ENCODE measurements around the gene CEP89.
"Not testable (repeated sequence)": the region's sequence is repeated elsewhere in the genome, so short reads cannot be mapped to it uniquely, and the experiment has no call there.

Gene CEP89

GRCh38 chr19:32966750-32967149 is 5.0 kb downstream of the CEP89 start:
- DNase-seq (ENCODE audit: low read depth), result no peak

DNA sequence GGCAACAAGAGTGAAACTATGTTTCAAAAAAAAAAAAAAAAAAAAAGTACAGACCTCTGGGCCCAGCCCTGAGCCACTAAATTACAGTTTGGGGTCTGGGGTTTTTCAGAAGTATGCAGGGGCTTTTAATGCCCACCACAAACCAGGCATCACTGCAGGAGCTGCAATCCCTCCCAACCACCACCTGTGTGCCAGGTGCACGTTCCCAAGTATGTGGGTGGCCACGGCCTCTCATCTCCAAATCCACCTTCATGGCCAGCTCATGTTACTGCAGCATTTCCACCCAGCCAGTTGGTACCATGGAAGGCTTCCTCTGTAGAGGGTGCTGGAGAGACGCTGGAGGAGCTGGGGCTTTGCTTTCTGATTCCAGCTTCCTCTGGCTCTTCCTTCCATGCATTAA is 26.5 kb downstream of the CEP89 start:
- no peak for DNase-seq (ENCODE audit: low read depth)

- DNase-seq (ENCODE audit: low read depth), result not testable (repeated sequence)
Observed at GRCh38 chr19:32941273-32941672, 30.5 kb downstream of the CEP89 start.

DNA sequence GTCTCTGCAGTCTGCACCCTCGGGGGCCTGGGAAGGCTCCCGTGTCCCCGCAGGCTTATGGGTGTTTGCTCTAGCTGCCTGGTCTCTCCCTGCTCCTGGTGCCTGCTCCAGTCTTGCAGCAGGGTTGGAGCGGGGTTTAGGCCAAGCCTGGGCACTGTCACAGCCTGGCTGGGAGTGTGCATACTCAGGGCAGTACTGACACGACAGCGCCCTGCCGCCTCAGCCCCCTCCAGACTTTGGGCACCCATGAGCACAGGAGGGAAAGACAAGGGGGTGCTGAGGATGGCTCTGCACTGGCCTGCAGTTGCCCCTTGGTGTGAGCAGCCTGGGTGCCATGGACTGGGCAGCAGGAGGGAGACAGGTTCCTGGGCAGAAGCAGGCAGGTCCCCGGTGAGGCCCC is 35.7 kb downstream of the CEP89 start:
- DNase-seq (ENCODE audit: low read depth), result no peak

DNA sequence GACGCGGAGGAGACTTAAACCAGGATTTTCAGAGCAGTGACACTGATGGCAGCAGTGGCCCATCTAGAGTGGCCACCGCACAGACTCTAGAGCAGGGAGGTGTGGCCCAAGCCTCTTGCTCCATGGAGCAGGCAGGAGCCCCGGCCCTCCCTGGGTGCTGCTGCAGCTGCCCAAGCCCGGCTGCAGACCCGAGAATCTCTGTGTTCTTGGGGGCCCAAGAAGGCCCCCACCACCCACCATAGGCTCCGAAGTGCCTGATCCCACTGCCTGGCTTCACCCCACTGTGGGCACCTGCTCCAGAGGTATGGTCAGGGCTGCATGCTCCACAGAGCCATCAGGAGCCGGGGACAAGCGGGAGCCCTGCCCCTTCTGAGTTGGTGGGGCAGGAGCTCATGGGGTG is 36.1 kb downstream of the CEP89 start:
- DNase-seq (ENCODE audit: low read depth), result no peak

DNA sequence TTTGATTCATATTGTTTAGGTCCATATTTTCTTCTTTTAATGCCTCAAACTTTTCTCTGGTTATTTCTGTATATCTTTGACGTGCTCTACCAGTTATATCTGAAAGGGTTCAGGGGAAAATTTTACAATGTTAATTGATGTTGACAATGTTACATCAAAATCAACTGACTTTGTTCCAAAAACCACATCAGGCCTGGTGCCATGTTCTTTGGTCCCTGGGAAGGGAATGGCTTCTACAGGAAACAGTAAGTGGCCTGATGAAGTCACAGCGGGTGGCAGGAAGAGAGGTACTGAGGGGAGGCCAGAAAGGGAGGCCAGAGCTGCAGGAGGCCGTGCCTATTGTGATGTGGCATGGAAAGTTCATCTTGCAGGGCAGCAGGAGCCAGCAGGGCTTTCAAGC is 38.2 kb downstream of the CEP89 start:
- DNase-seq (ENCODE audit: low read depth), result no peak

GRCh38 chr19:32930567-32930966 is 41.2 kb downstream of the CEP89 start:
- DNase-seq (ENCODE audit: low read depth), result no peak

DNA sequence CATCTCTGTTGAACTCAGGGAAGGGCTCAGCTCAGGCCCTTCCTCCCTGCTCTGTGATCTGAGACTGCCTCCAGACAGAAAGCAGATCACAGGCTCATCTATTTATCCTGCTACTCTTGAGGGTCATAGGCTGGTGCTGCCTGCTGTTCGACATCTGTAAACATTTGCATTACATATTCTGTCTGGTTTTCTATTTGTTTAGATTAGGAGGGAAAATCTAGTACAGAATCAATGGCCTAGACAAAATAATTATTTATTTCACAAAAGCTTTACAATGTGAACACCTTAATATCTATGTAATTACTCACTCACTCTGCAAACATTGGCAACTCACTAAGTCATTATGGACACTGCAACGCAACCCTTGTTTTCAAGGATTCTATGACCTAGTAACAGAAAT is 43.0 kb downstream of the CEP89 start:
- DNase-seq (ENCODE audit: low read depth), result no peak

DNA sequence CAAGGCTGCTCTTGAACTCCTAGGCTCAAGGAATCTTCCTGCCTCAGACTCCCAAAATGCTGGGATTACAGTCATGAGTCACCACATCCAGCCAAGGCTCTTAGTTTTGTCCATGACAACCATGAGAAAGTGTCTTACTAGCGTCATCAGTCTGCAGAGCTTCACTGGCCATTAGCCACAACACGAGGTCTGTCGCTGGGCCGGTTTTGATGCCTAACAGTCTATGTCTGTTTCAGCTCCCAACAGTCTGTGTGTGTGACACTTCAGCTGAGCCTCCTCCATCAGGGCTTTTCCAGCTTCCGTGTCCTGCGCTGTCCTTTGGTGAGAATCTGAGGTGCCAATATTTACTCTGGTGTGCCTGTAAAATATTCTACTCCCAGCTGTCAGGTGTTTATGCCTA is 47.6 kb downstream of the CEP89 start:
- peak; percentile 20 for DNase-seq (ENCODE audit: low read depth)

DNA sequence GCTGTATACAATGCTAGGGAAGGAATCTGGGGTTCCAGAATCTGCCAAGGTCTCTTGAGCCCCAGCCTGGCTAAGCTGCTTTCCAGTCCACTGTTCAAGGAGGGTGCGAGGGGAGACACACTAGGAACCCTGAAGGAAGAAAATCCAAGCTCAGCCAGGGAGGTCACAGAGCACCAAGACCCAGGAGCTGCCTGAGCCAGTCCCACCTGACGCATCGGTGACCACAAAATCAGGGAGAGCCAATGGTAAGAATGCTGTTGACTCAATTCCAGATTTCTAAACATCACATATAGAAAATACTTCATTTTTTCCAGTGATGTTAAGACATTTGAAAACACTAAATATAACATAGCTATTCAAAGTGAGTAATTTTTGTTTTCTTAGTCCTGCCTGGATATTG is 50.1 kb downstream of the CEP89 start:
- DNase-seq (ENCODE audit: low read depth), result no peak

GRCh38 chr19:32919365-32919764 is 52.4 kb downstream of the CEP89 start:
- DNase-seq (ENCODE audit: low read depth), result no peak

- DNase-seq (ENCODE audit: low read depth), result no peak
Observed at GRCh38 chr19:32917616-32917996, 54.2 kb downstream of the CEP89 start.

GRCh38 chr19:32916969-32917615 is 54.7 kb downstream of the CEP89 start:
- no peak for DNase-seq (ENCODE audit: low read depth)

DNA sequence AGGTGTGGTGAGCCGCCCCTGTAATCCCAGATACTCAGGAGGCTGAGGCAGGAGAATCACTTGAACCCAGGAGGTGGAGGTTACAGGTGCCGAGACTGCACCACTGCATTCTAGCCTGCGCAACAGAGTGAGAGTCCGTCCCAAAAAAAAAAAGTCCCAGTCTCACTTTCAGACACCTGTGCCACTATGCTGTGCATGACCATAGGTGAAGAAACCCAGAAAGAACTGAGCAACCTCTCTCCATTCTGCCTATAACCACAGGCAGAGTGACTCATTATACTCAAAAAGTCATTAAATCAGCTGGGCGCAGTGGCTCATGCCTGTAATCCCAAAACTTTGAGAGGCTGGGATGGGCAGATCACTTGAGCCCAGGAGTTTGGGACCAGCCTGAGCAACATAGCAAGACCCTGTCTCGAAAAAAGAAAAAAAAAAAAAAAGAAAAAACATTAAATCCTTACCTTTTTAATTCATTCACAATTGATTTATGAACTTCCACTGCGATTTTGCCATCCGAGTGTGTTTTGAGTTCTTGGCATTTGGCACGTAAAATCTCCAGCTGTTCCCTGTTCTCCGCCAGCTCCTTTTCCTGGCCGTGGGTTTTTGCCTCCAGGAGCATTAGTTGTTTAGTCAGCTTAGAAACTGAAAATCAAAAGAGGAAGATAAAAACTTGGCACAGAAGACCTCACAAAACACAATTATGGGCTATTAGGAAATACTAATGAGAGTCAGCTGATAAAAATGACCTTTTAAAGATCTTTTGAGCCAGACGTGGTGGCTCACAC is 56.7 kb downstream of the CEP89 start:
- DNase-seq (ENCODE audit: low read depth), result peak; percentile 9

GRCh38 chr19:32911467-32911866 is 60.3 kb downstream of the CEP89 start:
- no peak for DNase-seq (ENCODE audit: low read depth)

DNA sequence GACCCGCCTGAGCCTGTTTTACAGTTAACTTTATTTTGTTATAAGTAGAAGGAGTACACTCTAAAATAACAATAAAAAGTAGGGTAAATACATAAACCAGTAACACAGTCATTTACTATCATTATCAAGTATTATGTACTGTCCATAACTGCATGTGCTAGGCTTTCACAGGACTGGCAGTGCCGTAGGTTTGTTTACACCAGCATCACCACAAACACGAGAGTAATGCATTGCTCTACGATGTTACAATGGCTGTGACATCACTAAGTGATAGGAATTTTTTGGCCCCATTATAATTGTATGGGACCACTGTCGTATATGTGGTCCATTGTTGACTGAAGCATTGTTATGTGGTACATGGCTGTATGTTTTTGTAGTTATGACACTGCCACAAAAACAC is 60.9 kb downstream of the CEP89 start:
- no peak for DNase-seq (ENCODE audit: low read depth)

- no peak for DNase-seq (ENCODE audit: low read depth)
Observed at GRCh38 chr19:32910094-32910493, 61.7 kb downstream of the CEP89 start.

DNA sequence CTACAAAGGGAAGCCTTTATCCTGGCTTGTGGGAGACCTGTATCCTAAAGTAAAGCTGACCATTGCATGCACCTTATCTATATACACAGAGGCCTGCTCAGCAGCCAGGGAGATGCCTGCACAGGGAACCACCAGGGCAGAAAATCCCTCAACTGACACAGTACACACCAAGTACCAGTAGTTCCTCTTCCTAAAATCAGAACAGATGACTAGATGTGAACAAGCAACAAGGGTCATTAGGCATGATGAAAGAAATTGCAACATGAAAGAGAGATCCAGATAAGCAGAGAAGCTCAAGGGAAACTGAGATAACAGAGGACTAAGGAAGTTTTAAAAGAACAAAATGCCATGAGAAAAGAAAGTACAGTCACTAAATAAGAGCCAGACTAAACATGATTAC is 62.5 kb downstream of the CEP89 start:
- no peak for DNase-seq (ENCODE audit: low read depth)

DNA sequence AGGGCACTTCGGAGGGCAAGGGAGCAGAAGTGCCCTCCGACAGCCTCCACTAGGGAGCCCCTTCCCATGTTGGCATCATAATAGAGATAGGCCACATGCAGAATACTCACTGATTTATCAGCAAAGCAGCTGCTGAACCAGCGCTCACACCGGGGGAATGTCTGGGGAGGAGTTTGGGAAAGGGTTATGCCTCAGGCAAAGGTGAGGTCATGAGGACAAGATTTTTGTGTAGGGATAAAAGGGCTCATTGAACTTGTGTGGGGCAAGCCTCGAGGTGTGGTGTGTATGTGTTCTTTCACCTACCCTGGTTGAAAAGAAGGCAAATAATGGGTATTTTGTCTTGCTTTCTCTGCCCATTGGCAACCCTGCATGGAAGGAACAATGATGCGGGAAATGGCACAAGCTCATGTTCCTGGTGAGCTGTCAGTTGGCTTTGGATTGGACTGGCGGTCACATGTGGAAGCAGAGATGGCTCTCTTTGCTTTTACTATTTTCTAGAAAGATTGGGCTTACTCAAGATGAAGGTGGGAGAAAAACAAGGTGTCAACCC is 63.0 kb downstream of the CEP89 start:
- DNase-seq (ENCODE audit: low read depth), result peak; percentile 4

GRCh38 chr19:32902448-32902847 is 69.3 kb downstream of the CEP89 start:
- no peak for DNase-seq (ENCODE audit: low read depth)

GRCh38 chr19:32901504-32902161 is 70.1 kb downstream of the CEP89 start:
- no peak for DNase-seq (ENCODE audit: low read depth)

DNA sequence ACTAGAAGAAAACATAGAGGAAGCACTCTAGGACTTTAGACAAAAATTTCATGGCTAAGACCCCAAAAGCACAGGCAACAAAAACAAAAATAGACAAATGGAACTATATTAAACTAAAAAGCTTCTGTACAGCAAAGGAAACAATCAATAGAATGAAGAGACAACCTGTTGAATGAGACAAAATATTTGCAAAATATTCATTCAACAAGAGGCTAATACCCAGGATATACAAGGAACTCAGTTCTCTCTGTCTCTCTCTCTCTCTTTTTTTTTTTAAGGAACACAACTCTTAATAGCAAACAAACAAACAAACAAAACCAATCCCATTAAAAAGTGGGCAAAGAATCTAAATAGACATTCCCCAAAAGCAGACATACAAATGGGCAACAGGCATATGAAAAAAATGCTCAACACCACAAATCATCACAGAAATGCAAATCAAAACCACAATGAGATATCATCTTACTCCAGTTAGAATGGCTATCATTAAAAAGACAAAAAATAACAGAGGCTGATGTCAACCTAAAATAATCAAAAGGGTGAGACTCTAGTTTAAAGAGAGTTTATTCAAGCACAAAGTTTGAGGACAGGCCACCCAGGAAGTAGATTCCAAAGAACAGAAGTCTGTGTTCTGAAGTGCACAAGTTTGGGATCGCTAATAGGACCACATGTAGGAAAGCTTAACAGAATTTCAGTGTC is 75.1 kb downstream of the CEP89 start:
- DNase-seq (ENCODE audit: low read depth), result no peak

Measured in ELR (cell line).